ENCODE data around the gene KCNJ9. TPM values are rescaled to one million over a fixed set of nuclear protein-coding genes. Genes with fewer than 3 reads are reported as not detected.

Gene KCNJ9
- total and polyA plus RNA-seq, 2 experiments from 2014 or later: 0.24 to 0.34 TPM

GRCh38 chr1:160121388-160121787 is 40.0 kb downstream of the KCNJ9 start (continued):
- TF ChIP-seq ZNF462 (CRISPR knock-in tag; IDR thresholded peaks at IDR 0.05): no peak
- no peak for TF ChIP-seq EZH2 (IDR thresholded peaks at IDR 0.05; ENCODE audit: low read depth, unreplicated experiment)
- TF ChIP-seq ZNF331 (CRISPR knock-in tag; IDR thresholded peaks at IDR 0.05; ENCODE audit: low read depth): no peak
- no peak for TF ChIP-seq NANOG (IDR thresholded peaks at IDR 0.05; ENCODE audit: borderline replicate concordance)
- TF ChIP-seq REST (IDR thresholded peaks at IDR 0.05; ENCODE audit: unreplicated experiment): no peak
- no peak for TF ChIP-seq EZH2phosphoT487 (IDR thresholded peaks at IDR 0.05; ENCODE audit: unreplicated experiment)
- TF ChIP-seq STAT1 (IDR thresholded peaks at IDR 0.05; ENCODE audit: unreplicated experiment): no peak
- no peak for TF ChIP-seq ETS1 (IDR thresholded peaks at IDR 0.05)
- no peak for TF ChIP-seq ZNF114 (CRISPR knock-in tag; IDR thresholded peaks at IDR 0.05)
